ENCODE data around the gene CYFIP1.

GRCh38 chr15:22851513-22851912, 128.7 kb downstream of the CYFIP1 start:
- TF ChIP-seq POLR2A (IDR thresholded peaks at IDR 0.05): no peak
- TF ChIP-seq CTCF (IDR thresholded peaks at IDR 0.05): no peak

Data from sigmoid colon (tissue), 3 donors.